K562 (cell line): ENCODE data around the gene TIMM9. TPM values are rescaled to one million over a fixed set of nuclear protein-coding genes. Genes with fewer than 3 reads are reported as not detected.

ENCODE experiments used
- CTCFL ChIP-seq: IDR thresholded peaks from 2 replicates; pipeline ENCODE4 v1.6.1; 2011; ENCODE audit warnings: borderline replicate concordance, low read depth, mild to moderate bottlenecking, moderate library complexity, low read length; ENCODE audit not compliant: insufficient read depth, poor library complexity, severe bottlenecking
- E2F6 ChIP-seq, 2 experiments: IDR thresholded peaks; 2 replicates each; pipeline ENCODE4 v1.6.1; 2011; ENCODE audit warnings: borderline replicate concordance in 1 of 2, control low read depth in 1 of 2, low read depth in 1 of 2, low read length in 1 of 2, mild to moderate bottlenecking in 1 of 2, mixed read lengths in 1 of 2, moderate library complexity in 1 of 2; ENCODE audit not compliant: insufficient read depth in 1 of 2, insufficient read length in 1 of 2, poor library complexity in 1 of 2, severe bottlenecking in 1 of 2; ENCODE audit errors: extremely low read depth in 1 of 2
- HCFC1 ChIP-seq: IDR thresholded peaks from 2 replicates; pipeline ENCODE4 v1.6.1; 2012; ENCODE audit warnings: low read depth, low read length, improper control_type of control experiment
- MAFK ChIP-seq: IDR thresholded peaks from 2 replicates; pipeline ENCODE4 v1.6.1; 2011; ENCODE audit warnings: low read length, improper control_type of control experiment
- MCM3 ChIP-seq: fragments of 450-650 bp; IDR thresholded peaks from 2 replicates; pipeline ENCODE4 v1.6.1; 2016
- MEF2A ChIP-seq: IDR thresholded peaks from 2 replicates; pipeline ENCODE4 v1.6.1; 2011; ENCODE audit warnings: low read depth, mild to moderate bottlenecking, low read length, moderate library complexity; ENCODE audit not compliant: control insufficient read depth
- PHTF2 ChIP-seq: fragments of 250-450 bp; sonication (Bioruptor Pico); IDR thresholded peaks from 2 replicates; pipeline ENCODE4 v1.5.0; 2021; ENCODE audit warnings: mild to moderate bottlenecking
- SMAD1 ChIP-seq: fragments of 150-350 bp; IDR thresholded peaks from 2 replicates; pipeline ENCODE4 v1.6.1; 2014; ENCODE audit warnings: low read length, low read depth; ENCODE audit not compliant: partially characterized antibody
- SPI1 ChIP-seq: IDR thresholded peaks from 2 replicates; pipeline ENCODE4 v1.6.1; 2011; ENCODE audit warnings: low read depth, low read length, control low read depth, borderline replicate concordance
- ZBTB11 ChIP-seq, 3 experiments: fragments of 200-800 bp in 1 of 3; fragments of 250-450 bp in 1 of 3; fragments of 450-650 bp in 1 of 3; sonication (Bioruptor Pico) in 1 of 3; sonication (Bioruptor generic) in 1 of 3; formaldehyde crosslinking in 1 of 3; IDR thresholded peaks; 2 replicates each; pipeline versions ENCODE4 v1.6.1 to v1.8.0; 2016 to 2022; ENCODE audit warnings: mild to moderate bottlenecking in 2 of 3, missing genetic modification characterization in 2 of 3, missing compliant biosample characterization in 1 of 3, moderate library complexity in 1 of 3
- ZNF707 ChIP-seq: fragments of 250-450 bp; sonication (Bioruptor Pico); conservative IDR thresholded peaks from 2 replicates; pipeline ENCODE4 v1.8.0; 2022; ENCODE audit warnings: inconsistent platforms, mild to moderate bottlenecking, moderate library complexity
- polyA plus RNA-seq, 8 experiments: library from polyadenylated mRNA; depleted of rRNA in 4 of 8; stranded (reverse) in 5 of 8; unstranded in 3 of 8; fragments of >200 nt; fragmentation: Nextera tagmentation in 2 of 8; fragmentation: Illumina TruSeq in 1 of 8; extraction: Ambion mirVana in 2 of 8; extraction: Trizol in 1 of 8; gene quantifications; 2 replicates each; pipeline versions ENCODE4 v1.2.1 to v1.2.3, GENCODE V29; 2011 to 2014; ENCODE audit warnings: inconsistent platforms in 1 of 8, missing spikeins in 1 of 8
- total RNA-seq, 7 experiments: library from RNA; depleted of rRNA in 6 of 7; stranded (reverse); fragments of >200 nt in 6 of 7; fragmentation: Illumina TruSeq in 2 of 7; extraction: Trizol in 2 of 7; gene quantifications; 2 replicates each; pipeline versions ENCODE4 v1.2.1 to v1.2.3, GENCODE V29; 2011 to 2021; ENCODE audit warnings: low replicate concordance in 1 of 7
- TF ChIP-seq, protein P1 (sequence below): fragments of 450-650 bp; IDR thresholded peaks from 2 replicates; pipeline ENCODE4 v1.6.1; 2017; ENCODE audit warnings: antibody characterized with exemption, mild to moderate bottlenecking
- TF ChIP-seq, protein P2 (sequence below): fragments of 450-650 bp; IDR thresholded peaks from 2 replicates; pipeline ENCODE4 v1.6.1; 2017; ENCODE audit warnings: antibody characterized with exemption

TIMM9 gene
- total and polyA plus RNA-seq, 9 of the 15 experiments (the other 6 are each of a cell fraction or from before 2014, with no cell fraction given): 28.0 to 101 (median 54.3) TPM

- TF ChIP-seq, protein P1, sequence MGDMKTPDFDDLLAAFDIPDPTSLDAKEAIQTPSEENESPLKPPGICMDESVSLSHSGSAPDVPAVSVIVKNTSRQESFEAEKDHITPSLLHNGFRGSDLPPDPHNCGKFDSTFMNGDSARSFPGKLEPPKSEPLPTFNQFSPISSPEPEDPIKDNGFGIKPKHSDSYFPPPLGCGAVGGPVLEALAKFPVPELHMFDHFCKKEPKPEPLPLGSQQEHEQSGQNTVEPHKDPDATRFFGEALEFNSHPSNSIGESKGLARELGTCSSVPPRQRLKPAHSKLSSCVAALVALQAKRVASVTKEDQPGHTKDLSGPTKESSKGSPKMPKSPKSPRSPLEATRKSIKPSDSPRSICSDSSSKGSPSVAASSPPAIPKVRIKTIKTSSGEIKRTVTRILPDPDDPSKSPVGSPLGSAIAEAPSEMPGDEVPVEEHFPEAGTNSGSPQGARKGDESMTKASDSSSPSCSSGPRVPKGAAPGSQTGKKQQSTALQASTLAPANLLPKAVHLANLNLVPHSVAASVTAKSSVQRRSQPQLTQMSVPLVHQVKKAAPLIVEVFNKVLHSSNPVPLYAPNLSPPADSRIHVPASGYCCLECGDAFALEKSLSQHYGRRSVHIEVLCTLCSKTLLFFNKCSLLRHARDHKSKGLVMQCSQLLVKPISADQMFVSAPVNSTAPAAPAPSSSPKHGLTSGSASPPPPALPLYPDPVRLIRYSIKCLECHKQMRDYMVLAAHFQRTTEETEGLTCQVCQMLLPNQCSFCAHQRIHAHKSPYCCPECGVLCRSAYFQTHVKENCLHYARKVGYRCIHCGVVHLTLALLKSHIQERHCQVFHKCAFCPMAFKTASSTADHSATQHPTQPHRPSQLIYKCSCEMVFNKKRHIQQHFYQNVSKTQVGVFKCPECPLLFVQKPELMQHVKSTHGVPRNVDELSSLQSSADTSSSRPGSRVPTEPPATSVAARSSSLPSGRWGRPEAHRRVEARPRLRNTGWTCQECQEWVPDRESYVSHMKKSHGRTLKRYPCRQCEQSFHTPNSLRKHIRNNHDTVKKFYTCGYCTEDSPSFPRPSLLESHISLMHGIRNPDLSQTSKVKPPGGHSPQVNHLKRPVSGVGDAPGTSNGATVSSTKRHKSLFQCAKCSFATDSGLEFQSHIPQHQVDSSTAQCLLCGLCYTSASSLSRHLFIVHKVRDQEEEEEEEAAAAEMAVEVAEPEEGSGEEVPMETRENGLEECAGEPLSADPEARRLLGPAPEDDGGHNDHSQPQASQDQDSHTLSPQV: peak; percentile 63; the same call in 1 of the 2 replicates
- TF ChIP-seq HCFC1 (no peak; the same call in 1 of the 2 replicates), MAFK (no peak), ZNF707 (CRISPR knock-in tag) (no peak), MCM3 (no peak), PHTF2 (CRISPR knock-in tag) (no peak), CTCFL (no peak), ZBTB11 (CRISPR knock-in tag; IDR thresholded peaks at IDR 0.05) (no peak), SPI1 (no peak), SMAD1 (peak; percentile 42), MEF2A (no peak), E2F6 (IDR thresholded peaks at IDR 0.05; ENCODE audit: borderline replicate concordance in 1 of 2, extremely low read depth in 1 of 2, insufficient read depth in 1 of 2, insufficient read length in 1 of 2, low read depth in 1 of 2, low read length in 1 of 2, poor library complexity in 1 of 2, severe bottlenecking in 1 of 2) (peak; percentile 39 to 54)
- TF ChIP-seq, protein P2, sequence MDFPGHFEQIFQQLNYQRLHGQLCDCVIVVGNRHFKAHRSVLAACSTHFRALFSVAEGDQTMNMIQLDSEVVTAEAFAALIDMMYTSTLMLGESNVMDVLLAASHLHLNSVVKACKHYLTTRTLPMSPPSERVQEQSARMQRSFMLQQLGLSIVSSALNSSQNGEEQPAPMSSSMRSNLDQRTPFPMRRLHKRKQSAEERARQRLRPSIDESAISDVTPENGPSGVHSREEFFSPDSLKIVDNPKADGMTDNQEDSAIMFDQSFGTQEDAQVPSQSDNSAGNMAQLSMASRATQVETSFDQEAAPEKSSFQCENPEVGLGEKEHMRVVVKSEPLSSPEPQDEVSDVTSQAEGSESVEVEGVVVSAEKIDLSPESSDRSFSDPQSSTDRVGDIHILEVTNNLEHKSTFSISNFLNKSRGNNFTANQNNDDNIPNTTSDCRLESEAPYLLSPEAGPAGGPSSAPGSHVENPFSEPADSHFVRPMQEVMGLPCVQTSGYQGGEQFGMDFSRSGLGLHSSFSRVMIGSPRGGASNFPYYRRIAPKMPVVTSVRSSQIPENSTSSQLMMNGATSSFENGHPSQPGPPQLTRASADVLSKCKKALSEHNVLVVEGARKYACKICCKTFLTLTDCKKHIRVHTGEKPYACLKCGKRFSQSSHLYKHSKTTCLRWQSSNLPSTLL: 0 out of 2 replicates have a peak, but pooled peaks have one; percentile 63
These were observed 556 bp downstream of the TIMM9 start (continued) for GRCh38 chr14:58426670-58427280.
